GM19463 (cell line): ENCODE results near the gene MATCAP1.

Source experiments
- ATAC-seq: cut with Tn5 transposase; IDR thresholded peaks from one replicate; pipeline ENCODE4 v1.9.1; 2021; ENCODE audit warnings: mild to moderate bottlenecking, moderate library complexity; ENCODE audit not compliant: unreplicated experiment

Gene MATCAP1

GRCh38 chr16:67208154-67208896 is 24.6 kb upstream of the MATCAP1 start:
- ATAC-seq, result no peak

- ATAC-seq, result no peak
These were observed 23.7 kb upstream of the MATCAP1 start for GRCh38 chr16:67207249-67208091.

DNA sequence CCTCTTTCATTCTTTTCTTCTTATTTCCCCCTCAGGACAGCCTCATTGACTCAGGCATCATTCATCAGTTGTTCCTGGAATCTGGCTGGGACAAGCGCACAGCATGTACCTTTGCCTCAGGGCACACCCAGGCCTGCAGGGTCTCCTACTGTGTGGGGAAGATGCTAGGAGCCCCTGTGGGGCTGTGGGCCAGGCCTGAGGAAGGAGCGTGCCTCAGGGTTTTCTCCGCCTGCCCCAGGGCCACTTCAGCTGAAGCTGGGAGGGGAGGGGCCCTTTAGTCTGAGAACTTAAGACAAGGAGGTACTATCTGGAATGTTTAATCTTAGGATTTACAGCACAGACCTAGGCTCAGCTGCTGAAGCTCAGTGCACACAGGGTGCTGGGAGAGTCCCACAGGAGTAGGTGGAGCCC is 23.1 kb upstream of the MATCAP1 start:
- no peak for ATAC-seq

GRCh38 chr16:67206129-67206837 is 22.5 kb upstream of the MATCAP1 start:
- ATAC-seq, result no peak

DNA sequence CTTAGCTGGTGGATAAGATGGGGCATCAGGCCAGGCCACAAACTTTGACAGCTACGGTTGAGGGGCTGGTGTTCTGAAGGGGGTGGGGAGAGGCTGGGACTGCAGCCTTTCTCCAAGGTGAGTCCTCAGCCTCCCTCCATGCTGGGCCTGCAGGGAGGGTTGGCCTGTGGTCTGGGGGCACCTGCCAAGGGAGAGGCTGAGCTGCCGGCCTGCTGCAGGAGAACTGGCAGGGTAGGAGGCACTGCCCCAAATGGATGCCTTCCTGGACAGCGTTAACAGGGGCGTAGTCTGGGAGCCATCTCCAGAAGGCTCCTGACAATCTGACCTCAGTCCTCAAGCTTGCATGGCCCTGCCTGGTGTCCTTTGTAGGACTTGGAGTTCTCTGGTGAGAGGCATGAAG is 20.3 kb upstream of the MATCAP1 start:
- no peak for ATAC-seq

DNA sequence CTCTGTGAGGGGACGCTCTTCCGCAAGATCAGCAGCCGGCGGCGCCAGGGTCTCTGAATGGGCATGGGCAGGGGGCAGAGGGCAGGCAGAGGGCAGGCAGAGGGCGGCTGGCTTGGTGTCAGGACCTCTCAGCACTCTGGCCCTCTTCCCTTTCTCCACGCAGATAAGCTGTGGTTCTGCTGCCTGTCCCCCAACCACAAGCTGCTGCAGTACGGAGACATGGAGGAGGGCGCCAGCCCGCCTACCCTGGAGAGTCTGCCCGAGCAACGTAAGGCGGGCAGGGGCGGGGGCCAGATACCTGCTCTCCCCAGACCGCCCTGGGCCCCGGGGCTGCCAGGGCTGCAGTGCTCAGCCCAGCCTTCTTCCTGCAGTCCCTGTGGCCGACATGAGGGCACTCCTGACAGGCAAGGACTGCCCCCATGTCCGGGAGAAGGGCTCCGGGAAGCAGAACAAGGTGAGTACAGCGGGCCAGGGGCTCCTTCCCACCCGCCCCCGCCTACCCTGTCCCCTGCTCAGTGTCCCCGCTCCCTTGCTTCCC is 19.3 kb upstream of the MATCAP1 start:
- ATAC-seq, result no peak

- ATAC-seq, result no peak
These were observed 18.7 kb upstream of the MATCAP1 start for GRCh38 chr16:67202426-67202825.

- ATAC-seq, result no peak
These were observed 17.9 kb upstream of the MATCAP1 start for GRCh38 chr16:67201411-67202345.

DNA sequence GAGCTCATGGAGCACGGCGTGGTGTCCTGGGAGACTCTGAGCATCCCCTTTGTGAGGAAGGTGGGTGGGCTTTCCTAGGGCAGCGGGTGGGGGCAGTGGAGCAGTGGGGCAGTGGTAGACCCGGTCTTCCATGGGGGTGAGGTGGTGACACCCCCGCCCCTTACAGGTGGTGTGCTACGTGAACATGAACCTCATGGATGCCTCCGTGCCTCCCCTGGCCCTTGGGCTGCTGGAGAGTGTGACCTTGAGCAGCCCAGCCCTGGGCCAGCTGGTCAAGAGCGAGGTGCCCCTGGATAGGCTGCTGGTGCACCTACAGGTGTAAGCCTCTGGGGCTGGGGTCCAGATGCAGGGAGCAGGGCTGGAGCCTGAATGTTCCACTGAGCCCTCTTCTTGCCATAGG is 16.7 kb upstream of the MATCAP1 start:
- no peak for ATAC-seq

DNA sequence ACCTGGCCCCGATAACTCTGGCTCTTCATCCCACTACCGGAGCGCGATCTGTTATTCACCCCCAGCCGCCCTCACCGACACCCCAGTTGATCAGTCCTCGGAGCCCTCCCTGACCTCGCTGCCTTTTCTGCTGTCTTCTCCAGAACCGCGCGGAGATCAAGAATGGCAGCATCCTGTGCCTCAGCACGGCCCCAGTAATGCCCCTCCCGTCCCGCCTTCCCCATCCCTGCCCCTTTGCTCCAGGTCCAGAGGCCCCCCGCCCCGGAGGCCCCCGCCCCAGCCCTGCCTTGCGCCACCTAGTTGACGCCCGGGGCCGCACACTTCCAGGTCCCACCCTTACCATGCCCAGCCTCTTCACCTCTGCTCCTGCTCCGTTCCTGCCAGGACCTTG is 16.0 kb upstream of the MATCAP1 start:
- ATAC-seq, result no peak

- no peak for ATAC-seq
These were observed 15.4 kb upstream of the MATCAP1 start, which contains the start of gene ELMO3 for GRCh38 chr16:67199011-67199807. TSS of gene ELMO3 (plus strand) at chr16:67199131. CDS start at chr16:67199327, 196 bp downstream.

GRCh38 chr16:67198238-67198734 is 14.5 kb upstream of the MATCAP1 start:
- ATAC-seq, result no peak

DNA sequence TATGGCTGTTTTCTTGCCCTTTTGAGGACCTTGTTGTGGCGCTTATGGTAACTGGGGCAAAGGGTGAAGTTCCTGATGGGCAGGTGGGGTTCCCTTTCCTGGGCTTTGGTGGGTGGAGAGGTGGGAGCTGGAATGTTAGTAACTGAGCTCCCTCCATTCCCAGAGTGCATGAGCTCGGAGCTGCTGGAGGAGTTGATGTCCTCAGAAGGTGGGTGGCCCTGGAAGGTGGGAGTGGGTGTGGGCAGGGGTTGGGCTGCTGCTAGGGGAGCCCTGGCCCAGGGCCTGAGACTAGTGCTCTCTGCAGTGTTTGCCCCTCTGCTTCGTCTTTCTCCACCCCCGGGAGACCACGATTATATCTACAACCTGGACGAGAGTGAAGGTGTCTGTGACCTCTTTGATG is 13.9 kb upstream of the MATCAP1 start:
- no peak for ATAC-seq

GRCh38 chr16:67196881-67197280 is 13.1 kb upstream of the MATCAP1 start:
- ATAC-seq, result no peak

DNA sequence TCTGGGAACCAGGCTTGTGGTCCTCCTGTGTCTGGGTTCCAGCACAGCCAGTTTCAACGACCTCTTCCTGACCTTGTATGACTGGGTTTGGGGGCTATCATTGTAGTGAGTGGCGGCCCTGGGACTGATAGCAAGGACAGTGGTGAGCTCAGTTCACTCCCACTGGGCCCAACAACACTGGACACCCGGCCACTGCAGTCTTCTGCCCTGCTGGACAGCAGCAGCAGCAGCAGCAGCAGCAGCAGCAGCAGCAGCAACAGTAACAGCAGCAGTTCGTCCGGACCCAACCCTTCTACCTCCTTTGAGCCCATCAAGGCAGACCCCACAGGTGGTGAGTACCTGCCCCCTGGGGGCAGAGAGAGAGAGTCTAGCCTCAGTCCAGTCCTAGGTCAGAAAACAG is 11.9 kb upstream of the MATCAP1 start:
- ATAC-seq, result no peak

- ATAC-seq, result no peak
These were observed 10.5 kb upstream of the MATCAP1 start for GRCh38 chr16:67194260-67194659.

DNA sequence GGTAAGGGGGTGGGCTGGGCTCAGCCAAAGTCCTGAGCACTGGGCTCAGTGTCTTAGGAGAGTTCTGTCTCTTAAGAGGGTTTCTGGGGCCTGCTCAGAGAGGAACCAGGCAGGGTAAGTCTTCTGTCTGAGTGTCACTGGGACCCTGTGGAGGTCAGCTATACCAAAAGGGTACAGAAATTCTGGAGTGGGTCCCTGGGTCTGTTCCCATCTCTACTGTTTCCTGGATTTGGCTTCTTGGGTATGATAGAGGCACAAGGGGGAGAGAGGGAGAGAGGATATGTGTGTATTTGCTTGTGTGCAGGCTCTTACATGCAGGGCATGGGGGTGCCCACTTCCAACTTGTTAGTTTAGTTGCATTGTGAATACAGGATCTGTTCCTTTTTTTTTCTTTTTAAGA is 9.8 kb upstream of the MATCAP1 start:
- ATAC-seq, result no peak

DNA sequence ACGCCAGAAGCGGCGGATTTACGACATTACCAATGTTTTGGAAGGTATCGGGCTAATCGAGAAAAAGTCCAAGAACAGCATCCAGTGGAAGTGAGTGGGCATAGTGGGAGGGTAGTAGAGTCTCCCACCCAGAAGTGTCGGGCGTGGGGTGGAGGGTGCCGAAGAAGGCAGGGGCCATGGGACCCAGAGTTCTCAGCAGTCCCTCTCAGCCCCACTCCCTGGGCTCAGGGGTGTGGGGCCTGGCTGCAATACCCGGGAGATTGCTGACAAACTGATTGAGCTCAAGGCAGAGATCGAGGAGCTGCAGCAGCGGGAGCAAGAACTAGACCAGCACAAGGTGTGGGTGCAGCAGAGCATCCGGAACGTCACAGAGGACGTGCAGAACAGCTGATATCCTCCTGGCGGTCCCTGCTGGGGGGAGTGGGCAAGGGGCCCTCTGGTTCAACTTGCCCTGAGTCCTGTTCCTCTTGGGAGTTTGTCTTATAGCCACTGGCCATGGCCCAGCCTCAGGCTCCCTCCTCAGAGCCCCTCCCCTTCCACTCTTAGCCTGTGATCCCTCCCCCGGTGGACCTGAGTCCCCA is 9.1 kb upstream of the MATCAP1 start:
- ATAC-seq, result no peak
